Measurements from ENCODE around the gene ENPP6.

Gene ENPP6

DNA sequence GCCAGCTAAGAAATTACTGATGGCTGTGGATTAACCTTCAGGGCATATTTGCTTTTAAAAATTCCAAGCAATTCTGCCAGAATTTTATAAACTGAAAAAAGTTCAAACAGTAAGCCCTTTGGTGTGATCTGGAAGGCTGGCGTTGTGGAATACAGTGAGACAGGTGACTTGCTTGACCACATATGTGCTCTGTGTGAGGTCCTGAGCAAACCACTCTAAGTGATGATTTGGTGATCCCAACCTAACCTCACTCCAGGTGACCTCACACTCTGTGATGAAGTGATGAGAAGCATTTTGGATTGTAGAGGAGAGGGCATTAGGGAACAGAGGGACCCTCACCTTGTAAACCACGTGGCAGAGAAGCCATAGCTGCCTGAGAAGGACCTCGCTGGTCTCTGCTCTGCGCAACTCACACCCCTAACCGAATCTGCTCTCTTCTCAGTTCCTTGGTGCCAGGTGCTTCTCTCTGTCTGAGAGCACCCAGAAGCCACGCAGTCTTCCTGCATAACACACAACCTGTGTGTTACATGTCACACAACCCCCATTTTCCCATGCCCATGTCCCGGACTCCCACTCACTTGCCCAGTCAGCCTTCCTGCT lies 106.3 kb downstream of the ENPP6 start:
- no peak for DNase-seq
- Histone ChIP-seq H3K27me3 (replicated peaks; ENCODE audit: insufficient read depth, low read length) (no peaks in the 10 kb centered on the region), H3K9ac (ENCODE audit: low read length) (no peak overlapping the region), H3F3A (ENCODE audit: insufficient read depth, low read length) (no peaks in the 10 kb centered on the region), H3K27ac (ENCODE audit: low read length) (no peak overlapping the region), H3K79me2 (ENCODE audit: low read length) (no peaks in the 10 kb centered on the region), H2AFZ (ENCODE audit: low read length) (no peak overlapping the region), H3K36me3 (replicated peaks; ENCODE audit: insufficient read depth, low read length) (no peaks in the 10 kb centered on the region), H4K20me1 (ENCODE audit: insufficient read depth, low read length) (no peaks in the 10 kb centered on the region), H3K4me1 (ENCODE audit: low read length) (no peaks in the 10 kb centered on the region), H3K9me2 (replicated peaks; ENCODE audit: insufficient read depth, low read length) (no peaks in the 10 kb centered on the region), H3K4me3 (ENCODE audit: low read length) (no peak overlapping the region), H3K9me3 (replicated peaks; ENCODE audit: insufficient read depth, low read length) (no peaks in the 10 kb centered on the region), H3K4me2 (ENCODE audit: low read depth, low read length) (no peak overlapping the region)
- TF ChIP-seq EZH2phosphoT487 (IDR thresholded peaks at IDR 0.05; ENCODE audit: low read length) (no peak), EZH2 (optimal IDR thresholded peaks at IDR 0.05; ENCODE audit: low read depth, low read length) (no peak)
- TF ChIP-seq, protein P1, sequence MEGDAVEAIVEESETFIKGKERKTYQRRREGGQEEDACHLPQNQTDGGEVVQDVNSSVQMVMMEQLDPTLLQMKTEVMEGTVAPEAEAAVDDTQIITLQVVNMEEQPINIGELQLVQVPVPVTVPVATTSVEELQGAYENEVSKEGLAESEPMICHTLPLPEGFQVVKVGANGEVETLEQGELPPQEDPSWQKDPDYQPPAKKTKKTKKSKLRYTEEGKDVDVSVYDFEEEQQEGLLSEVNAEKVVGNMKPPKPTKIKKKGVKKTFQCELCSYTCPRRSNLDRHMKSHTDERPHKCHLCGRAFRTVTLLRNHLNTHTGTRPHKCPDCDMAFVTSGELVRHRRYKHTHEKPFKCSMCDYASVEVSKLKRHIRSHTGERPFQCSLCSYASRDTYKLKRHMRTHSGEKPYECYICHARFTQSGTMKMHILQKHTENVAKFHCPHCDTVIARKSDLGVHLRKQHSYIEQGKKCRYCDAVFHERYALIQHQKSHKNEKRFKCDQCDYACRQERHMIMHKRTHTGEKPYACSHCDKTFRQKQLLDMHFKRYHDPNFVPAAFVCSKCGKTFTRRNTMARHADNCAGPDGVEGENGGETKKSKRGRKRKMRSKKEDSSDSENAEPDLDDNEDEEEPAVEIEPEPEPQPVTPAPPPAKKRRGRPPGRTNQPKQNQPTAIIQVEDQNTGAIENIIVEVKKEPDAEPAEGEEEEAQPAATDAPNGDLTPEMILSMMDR (IDR thresholded peaks at IDR 0.05; ENCODE audit: low read length), result no peak

DNA sequence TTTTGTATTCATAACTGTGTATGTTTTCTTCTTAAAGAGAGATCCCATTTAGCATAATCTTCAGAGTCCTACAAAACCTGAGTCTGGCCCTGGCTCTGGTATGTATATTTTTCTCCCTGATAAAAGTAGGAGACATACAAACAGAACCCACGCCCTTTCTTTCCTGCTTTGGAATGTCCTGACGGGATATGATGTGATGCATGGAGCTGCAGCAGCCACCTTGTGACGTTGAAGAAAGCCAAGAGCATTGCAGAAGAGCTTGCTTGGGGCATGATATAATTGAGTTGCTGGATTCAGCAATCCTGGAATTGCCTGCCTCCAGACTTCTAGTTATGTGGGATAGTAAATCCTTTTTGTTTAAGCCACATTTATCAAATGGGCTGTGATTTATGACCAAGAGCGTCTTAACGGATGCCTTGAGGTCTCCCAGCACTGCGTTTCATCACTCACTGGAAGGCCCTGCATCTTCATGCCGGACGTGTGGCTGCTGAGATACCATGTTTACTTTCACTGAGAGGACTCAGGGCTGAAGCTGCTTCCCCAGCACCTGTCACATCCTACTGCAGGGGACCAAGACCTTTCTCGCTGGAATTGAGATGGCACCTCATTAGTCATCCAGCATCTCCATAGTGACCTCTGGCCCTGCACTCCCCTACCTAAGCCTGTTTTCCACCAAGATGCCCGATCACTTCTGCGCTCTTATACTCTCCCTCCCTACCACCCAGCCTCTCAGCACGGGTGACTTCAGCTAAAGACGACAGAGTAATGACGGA lies 107.0 kb downstream of the ENPP6 start:
- H2AFZ ChIP-seq (ENCODE audit: low read length), result no peak overlapping the region
- H3K27ac ChIP-seq (ENCODE audit: low read length), result no peak overlapping the region
- H3K9me2 ChIP-seq (replicated peaks; ENCODE audit: insufficient read depth, low read length), result no peaks in the 10 kb centered on the region
- no peaks in the 10 kb centered on the region for H3F3A ChIP-seq (ENCODE audit: insufficient read depth, low read length)
- no peaks in the 10 kb centered on the region for H3K9me3 ChIP-seq (replicated peaks; ENCODE audit: insufficient read depth, low read length)
- H3K4me2 ChIP-seq (ENCODE audit: low read depth, low read length), result no peak overlapping the region
- no peak for TF ChIP-seq EZH2phosphoT487 (IDR thresholded peaks at IDR 0.05; ENCODE audit: low read length)
- TF ChIP-seq, protein P1 (IDR thresholded peaks at IDR 0.05; ENCODE audit: low read length), result no peak
- no peak for TF ChIP-seq EZH2 (optimal IDR thresholded peaks at IDR 0.05; ENCODE audit: low read depth, low read length)
- no peak for DNase-seq
- H3K36me3 ChIP-seq (replicated peaks; ENCODE audit: insufficient read depth, low read length), result no peaks in the 10 kb centered on the region
- no peak overlapping the region for H3K9ac ChIP-seq (ENCODE audit: low read length)
- H3K27me3 ChIP-seq (replicated peaks; ENCODE audit: insufficient read depth, low read length), result no peaks in the 10 kb centered on the region
- no peaks in the 10 kb centered on the region for H4K20me1 ChIP-seq (ENCODE audit: insufficient read depth, low read length)
- H3K4me3 ChIP-seq (ENCODE audit: low read length), result no peak overlapping the region
- H3K79me2 ChIP-seq (ENCODE audit: low read length), result no peaks in the 10 kb centered on the region
- H3K4me1 ChIP-seq (ENCODE audit: low read length), result no peaks in the 10 kb centered on the region

DNA sequence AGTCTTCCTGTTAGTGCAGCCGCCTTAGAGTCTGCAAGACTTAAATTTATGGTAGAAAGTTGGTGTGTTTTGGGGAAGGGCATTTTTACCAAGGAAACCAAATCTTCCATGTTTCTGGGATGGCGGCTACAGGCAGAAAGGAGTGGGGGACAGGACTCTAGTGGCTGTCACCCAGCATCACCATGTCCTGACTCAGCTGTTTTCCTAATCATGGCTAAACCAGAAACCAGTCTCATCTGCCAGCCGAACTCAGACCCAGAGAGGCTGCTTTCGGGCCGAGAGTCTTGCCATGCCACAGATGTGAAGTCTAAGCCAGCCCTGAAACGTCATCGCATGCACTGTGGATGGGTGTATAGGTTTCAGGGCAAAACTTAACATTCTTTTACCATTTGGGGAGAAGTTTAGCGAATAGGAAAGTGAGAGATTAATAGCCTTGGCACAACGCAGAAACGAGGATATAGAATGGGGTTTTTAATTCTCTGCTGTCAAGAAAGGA lies 109.6 kb downstream of the ENPP6 start:
- no peak overlapping the region for H3K4me3 ChIP-seq (ENCODE audit: low read length)
- no peak overlapping the region for H2AFZ ChIP-seq (ENCODE audit: low read length)
- H3K4me1 ChIP-seq (ENCODE audit: low read length), result no peaks in the 10 kb centered on the region
- no peaks in the 10 kb centered on the region for H3K27me3 ChIP-seq (replicated peaks; ENCODE audit: insufficient read depth, low read length)
- no peaks in the 10 kb centered on the region for H3K36me3 ChIP-seq (replicated peaks; ENCODE audit: insufficient read depth, low read length)
- H3K9me3 ChIP-seq (replicated peaks; ENCODE audit: insufficient read depth, low read length), result no peaks in the 10 kb centered on the region
- DNase-seq, result no peak
- no peaks in the 10 kb centered on the region for H3K9me2 ChIP-seq (replicated peaks; ENCODE audit: insufficient read depth, low read length)
- no peaks in the 10 kb centered on the region for H3F3A ChIP-seq (ENCODE audit: insufficient read depth, low read length)
- no peaks in the 10 kb centered on the region for H4K20me1 ChIP-seq (ENCODE audit: insufficient read depth, low read length)
- H3K9ac ChIP-seq (ENCODE audit: low read length), result no peak overlapping the region
- H3K27ac ChIP-seq (ENCODE audit: low read length), result no peak overlapping the region
- no peaks in the 10 kb centered on the region for H3K79me2 ChIP-seq (ENCODE audit: low read length)
- H3K4me2 ChIP-seq (ENCODE audit: low read depth, low read length), result no peak overlapping the region
- TF ChIP-seq EZH2 (optimal IDR thresholded peaks at IDR 0.05; ENCODE audit: low read depth, low read length), result no peak
- TF ChIP-seq EZH2phosphoT487 (IDR thresholded peaks at IDR 0.05; ENCODE audit: low read length), result no peak
- TF ChIP-seq, protein P1 (IDR thresholded peaks at IDR 0.05; ENCODE audit: low read length), result no peak
